ENCODE results near the gene BMP8A.

Gene BMP8A

DNA sequence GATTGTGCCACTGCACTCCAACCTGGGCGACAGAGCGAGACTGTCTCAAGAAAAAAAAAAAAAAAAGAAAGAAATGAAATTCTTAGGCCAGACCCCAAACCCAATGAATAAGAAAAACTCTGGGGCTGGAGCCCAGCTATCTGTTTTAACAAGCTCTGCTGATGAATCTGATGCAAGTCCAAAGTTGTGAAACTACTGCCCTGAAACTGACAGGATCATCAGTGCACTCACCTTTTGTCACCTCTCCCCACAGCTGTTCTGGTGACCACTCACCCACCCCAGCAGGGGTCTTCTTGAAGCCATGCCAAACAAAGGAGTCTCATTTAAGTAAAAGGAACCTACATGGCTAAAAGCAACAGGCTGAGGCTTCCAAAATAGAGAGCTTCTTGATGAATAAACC is 76.8 kb downstream of the BMP8A start (continued):
- TF ChIP-seq ZBTB49 (tag by site-specific recombination; IDR thresholded peaks at IDR 0.05; ENCODE audit: low read depth) (no peak), ATF2 (tag by site-specific recombination; IDR thresholded peaks at IDR 0.05; ENCODE audit: low read depth) (no peak), ZNF146 (tag by site-specific recombination; IDR thresholded peaks at IDR 0.05) (no peak), ZNF248 (tag by site-specific recombination; IDR thresholded peaks at IDR 0.05) (no peak), ZNF707 (tag by site-specific recombination; IDR thresholded peaks at IDR 0.05) (no peak), ZNF624 (tag by site-specific recombination; IDR thresholded peaks at IDR 0.05) (no peak), GLIS1 (tag by site-specific recombination; IDR thresholded peaks at IDR 0.05) (no peak), ZBTB11 (tag by site-specific recombination; conservative IDR thresholded peaks at IDR 0.05; ENCODE audit: low read depth) (no peak), ZNF510 (tag by site-specific recombination; IDR thresholded peaks at IDR 0.05; ENCODE audit: insufficient replicate concordance) (no peak)

GRCh38 chr1:39569034-39569433 is 77.6 kb downstream of the BMP8A start:
- Histone ChIP-seq H3K9me3 (ENCODE audit: control insufficient read depth, insufficient read depth, low read depth, low read length) (no peaks in the 10 kb centered on the region), H3K4me3 (ENCODE audit: low read depth, low read length) (no peak overlapping the region), H3K4me1 (ENCODE audit: control insufficient read depth, insufficient read depth, low read length) (0 out of 2 replicates have a peak, but pooled peaks cover 3% of the 10 kb centered on the region), H3K27ac (ENCODE audit: extremely low read depth, low read depth, low read length) (no peak overlapping the region), H3K36me3 (ENCODE audit: control insufficient read depth in 2 of 2, insufficient read depth in 1 of 2, low read length in 2 of 2) (peaks cover 30 to 100% of the 10 kb centered on the region in 2 experiments)
- ChIA-PET POLR2A (no interaction called here), CTCF (no interaction called here)
- TF ChIP-seq ZNF701 (tag by site-specific recombination; IDR thresholded peaks at IDR 0.05): no peak
- TF ChIP-seq BCL11A (tag by site-specific recombination; IDR thresholded peaks at IDR 0.05; ENCODE audit: low read depth): no peak
- TF ChIP-seq ZNF670 (tag by site-specific recombination; IDR thresholded peaks at IDR 0.05; ENCODE audit: low read depth): no peak
- no peak for TF ChIP-seq ZNF148 (tag by site-specific recombination; IDR thresholded peaks at IDR 0.05; ENCODE audit: borderline replicate concordance)
- no peak for TF ChIP-seq ZNF16 (tag by site-specific recombination; IDR thresholded peaks at IDR 0.05; ENCODE audit: low read depth)
- TF ChIP-seq ZNF473 (tag by site-specific recombination; IDR thresholded peaks at IDR 0.05): no peak
- no peak for TF ChIP-seq ZNF2 (tag by site-specific recombination; IDR thresholded peaks at IDR 0.05)
- no peak for TF ChIP-seq BCL11B (tag by site-specific recombination; IDR thresholded peaks at IDR 0.05; ENCODE audit: low read depth)
- no peak for TF ChIP-seq YY1 (tag by site-specific recombination; IDR thresholded peaks at IDR 0.05)
- TF ChIP-seq ZNF211 (tag by site-specific recombination; IDR thresholded peaks at IDR 0.05; ENCODE audit: low read depth): no peak
- no peak for TF ChIP-seq ZNF510 (tag by site-specific recombination; IDR thresholded peaks at IDR 0.05; ENCODE audit: insufficient replicate concordance)
- no peak for TF ChIP-seq PBX3 (CRISPR knock-in tag; IDR thresholded peaks at IDR 0.05)
- TF ChIP-seq ZNF169 (tag by site-specific recombination; IDR thresholded peaks at IDR 0.05): no peak
- TF ChIP-seq ZIC2 (tag by site-specific recombination; IDR thresholded peaks at IDR 0.05): no peak
- TF ChIP-seq ZNF121 (tag by site-specific recombination; IDR thresholded peaks at IDR 0.05): no peak

Measured in HEK293 (cell line).